Stimulated activated CD8-positive, alpha-beta memory T cell treated with anti-CD3 and anti-CD28 coated beads, Interleukin-7, amount 100 ng/mL, for 1 hour (primary cell): Measurements from ENCODE around the gene KIF3B.
A peak's percentile ranks its signal among the peaks of the same experiment; 100 is the strongest.
"Not testable (repeated sequence)": the region's sequence is repeated elsewhere in the genome, so short reads cannot be mapped to it uniquely, and the experiment has no call there.

Source experiments
- DNase-seq, 2 donors: peaks; one replicate each; pipeline ENCODE4 v3.0.0-alpha.2; 2020; ENCODE audit warnings: low read depth in 2 of 2

Gene KIF3B

GRCh38 chr20:32277361-32278198 lies at the start of gene KIF3B:
Gene KIF3B (plus strand): TSS chr20:32277651. CDS start chr20:32309778, 32,127 bp downstream.
- peak; percentile 67 to 71 for DNase-seq

- no peak for DNase-seq
Observed at GRCh38 chr20:32227744-32228688, 49.4 kb upstream of the KIF3B start.

- DNase-seq = no peak
Observed at GRCh38 chr20:32229251-32229747, 48.2 kb upstream of the KIF3B start.

GRCh38 chr20:32230707-32231106 lies 46.7 kb upstream of the KIF3B start:
- no peak for DNase-seq

GRCh38 chr20:32231245-32231644 lies 46.2 kb upstream of the KIF3B start:
- no peak for DNase-seq

- DNase-seq = no peak
Observed at GRCh38 chr20:32231847-32232246, 45.6 kb upstream of the KIF3B start.

- no peak for DNase-seq
Observed at GRCh38 chr20:32232326-32232886, 45.0 kb upstream of the KIF3B start.

GRCh38 chr20:32233286-32233685 lies 44.2 kb upstream of the KIF3B start:
- DNase-seq = no peak

- no peak for DNase-seq
Observed at GRCh38 chr20:32234135-32234808, 43.2 kb upstream of the KIF3B start.

- no peak for DNase-seq
Observed at GRCh38 chr20:32235331-32236047, 42.0 kb upstream of the KIF3B start.

GRCh38 chr20:32236048-32236533 lies 41.4 kb upstream of the KIF3B start:
- no peak for DNase-seq

- no peak for DNase-seq
Observed at GRCh38 chr20:32236819-32237218, 40.6 kb upstream of the KIF3B start.

- DNase-seq = no peak
Observed at GRCh38 chr20:32237419-32237818, 40.0 kb upstream of the KIF3B start.

GRCh38 chr20:32238483-32239425 lies 38.7 kb upstream of the KIF3B start:
- DNase-seq = no peak

GRCh38 chr20:32240205-32240604 lies 37.2 kb upstream of the KIF3B start:
- DNase-seq = no peak

- no peak for DNase-seq
Observed at GRCh38 chr20:32241807-32242206, 35.6 kb upstream of the KIF3B start.

GRCh38 chr20:32244150-32244823 lies 33.2 kb upstream of the KIF3B start:
- DNase-seq = no peak

GRCh38 chr20:32244959-32245358 lies 32.5 kb upstream of the KIF3B start:
- no peak for DNase-seq

- not testable (repeated sequence) for DNase-seq
Observed at GRCh38 chr20:32246208-32246607, 31.2 kb upstream of the KIF3B start.
